Epithelial cell of prostate (primary cell): ENCODE data around the gene CNN3.
A peak's percentile ranks its signal among the peaks of the same experiment; 100 is the strongest.

Experiments used
- DNase-seq: peaks from one replicate; pipeline ENCODE4 v3.0.0-alpha.2; 2011; ENCODE audit warnings: low read depth, low spot score
- H3K27ac ChIP-seq: fragments of 450-650 bp; 2 replicates; pipeline ENCODE4 v1.5.1; 2017; ENCODE audit warnings: mild to moderate bottlenecking

The CNN3 gene

GRCh38 chr1:94863297-94863911 is 63.5 kb downstream of the CNN3 start:
- H3K27ac ChIP-seq = peak overlapping the region; percentile 89
- no peak for DNase-seq

- peak; percentile 60 for DNase-seq
- peak overlapping the region; percentile 89 for H3K27ac ChIP-seq
Measured at GRCh38 chr1:94862718-94863117, 64.2 kb downstream of the CNN3 start.

- no peak overlapping the region for H3K27ac ChIP-seq
- DNase-seq = no peak
Measured at GRCh38 chr1:94859174-94859573, 67.7 kb downstream of the CNN3 start.

GRCh38 chr1:94858276-94858675 is 68.6 kb downstream of the CNN3 start:
- no peak overlapping the region for H3K27ac ChIP-seq
- DNase-seq = no peak

- no peak for DNase-seq
- no peak overlapping the region for H3K27ac ChIP-seq
Measured at GRCh38 chr1:94856868-94857267, 70.0 kb downstream of the CNN3 start.

- no peak overlapping the region for H3K27ac ChIP-seq
- DNase-seq = no peak
Measured at GRCh38 chr1:94856004-94856403, 70.9 kb downstream of the CNN3 start.

GRCh38 chr1:94855307-94855700 is 71.6 kb downstream of the CNN3 start:
- no peak for DNase-seq
- peak overlapping the region; percentile 90 for H3K27ac ChIP-seq

- H3K27ac ChIP-seq = peak overlapping the region; percentile 90
- peak; percentile 87 for DNase-seq
Measured at GRCh38 chr1:94854458-94855306, 72.2 kb downstream of the CNN3 start.

GRCh38 chr1:94852788-94853187 is 74.1 kb downstream of the CNN3 start:
- DNase-seq = no peak
- no peak overlapping the region for H3K27ac ChIP-seq

- DNase-seq = no peak
- H3K27ac ChIP-seq = no peak overlapping the region
Measured at GRCh38 chr1:94851571-94851970, 75.3 kb downstream of the CNN3 start.
